Effector memory CD4-positive, alpha-beta T cell (primary cell): ENCODE data around the gene SSX4B.
"Not testable (repeated sequence)": the region's sequence is repeated elsewhere in the genome, so short reads cannot be mapped to it uniquely, and the experiment has no call there.

Experiments used
- DNase-seq, 3 donors: peaks; one replicate each; pipeline ENCODE4 v3.0.0-alpha.2; 2020
- H3K27ac ChIP-seq: 2 replicates; pipeline ENCODE4 v1.7.0; 2013; ENCODE audit warnings: mild to moderate bottlenecking, low read length, moderate library complexity; ENCODE audit not compliant: insufficient read depth, poor library complexity, severe bottlenecking
- H3K27me3 ChIP-seq: replicated peaks from 2 replicates; pipeline ENCODE4 v1.7.0; 2013; ENCODE audit warnings: mild to moderate bottlenecking, low read length; ENCODE audit not compliant: insufficient read depth, control insufficient read depth, poor library complexity, severe bottlenecking
- H3K36me3 ChIP-seq: 2 replicates; pipeline ENCODE4 v1.7.0; 2013; ENCODE audit warnings: mild to moderate bottlenecking, low read length, moderate library complexity; ENCODE audit not compliant: control insufficient read depth, insufficient read depth
- H3K4me1 ChIP-seq: 2 replicates; pipeline ENCODE4 v1.7.0; 2013; ENCODE audit warnings: low read length, mild to moderate bottlenecking; ENCODE audit not compliant: control insufficient read depth, insufficient read depth, poor library complexity, severe bottlenecking
- H3K4me3 ChIP-seq: 2 replicates; pipeline ENCODE4 v1.7.0; 2013; ENCODE audit warnings: low read length, low read depth, mild to moderate bottlenecking; ENCODE audit not compliant: insufficient read depth, poor library complexity, severe bottlenecking
- H3K9me3 ChIP-seq: 2 replicates; pipeline ENCODE4 v1.7.0; 2013; ENCODE audit warnings: mild to moderate bottlenecking, low read length, moderate library complexity; ENCODE audit not compliant: control insufficient read depth

Gene SSX4B

DNA sequence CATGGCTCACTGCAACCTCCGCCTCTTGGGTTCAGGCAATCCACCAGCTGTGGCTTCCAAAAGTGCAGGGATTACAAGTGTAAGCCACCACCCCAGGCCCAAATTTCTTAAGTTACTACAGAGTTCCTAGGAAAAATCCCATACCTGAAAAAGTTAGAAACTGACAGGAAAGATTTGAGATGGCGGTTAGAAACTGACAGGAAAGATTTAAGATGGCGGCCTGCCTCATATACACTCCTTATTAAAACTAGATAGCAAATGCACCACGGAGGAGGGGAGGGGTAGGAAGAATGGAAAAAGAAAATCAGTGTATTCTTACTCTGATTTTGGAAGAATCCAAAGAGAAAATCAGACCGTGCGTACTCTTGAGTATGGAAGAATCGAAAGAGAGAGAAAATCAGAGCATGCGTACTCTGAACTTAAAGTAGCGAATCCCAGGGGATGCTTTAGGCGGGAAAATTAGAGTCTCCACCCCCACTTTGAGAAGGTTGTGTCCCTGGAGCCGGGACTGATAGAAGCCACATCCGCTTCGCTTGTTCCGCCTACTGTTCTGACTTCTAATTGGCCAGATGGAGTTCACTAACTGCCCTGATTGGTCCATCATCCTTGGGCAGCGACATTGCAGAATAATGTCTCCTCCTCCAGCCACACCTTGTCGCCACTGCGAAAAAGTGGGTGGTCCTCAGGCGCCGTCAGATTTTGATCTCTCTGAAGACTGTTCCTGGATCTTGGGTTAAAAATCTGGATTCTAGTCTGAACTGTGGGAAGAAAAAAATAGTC, 55.3 kb downstream of the SSX4B start, which contains the start of gene SSX3:
Gene SSX3, minus strand, starts transcription at position 389 of the 780 bp plus-strand sequence. CDS start 1,454 bp downstream, outside the sequence.
- DNase-seq, H3K27ac ChIP-seq, H3K36me3 ChIP-seq, H3K27me3 ChIP-seq, H3K4me3 ChIP-seq, H3K4me1 ChIP-seq, H3K9me3 ChIP-seq: not testable (repeated sequence)
